Measurements from ENCODE around the gene CNEP1R1. TPM values are rescaled to one million over a fixed set of nuclear protein-coding genes. Genes with fewer than 3 reads are reported as not detected.

The CNEP1R1 gene
- total RNA-seq, 1 donor from 2014 or later, result 21.9 TPM

DNA sequence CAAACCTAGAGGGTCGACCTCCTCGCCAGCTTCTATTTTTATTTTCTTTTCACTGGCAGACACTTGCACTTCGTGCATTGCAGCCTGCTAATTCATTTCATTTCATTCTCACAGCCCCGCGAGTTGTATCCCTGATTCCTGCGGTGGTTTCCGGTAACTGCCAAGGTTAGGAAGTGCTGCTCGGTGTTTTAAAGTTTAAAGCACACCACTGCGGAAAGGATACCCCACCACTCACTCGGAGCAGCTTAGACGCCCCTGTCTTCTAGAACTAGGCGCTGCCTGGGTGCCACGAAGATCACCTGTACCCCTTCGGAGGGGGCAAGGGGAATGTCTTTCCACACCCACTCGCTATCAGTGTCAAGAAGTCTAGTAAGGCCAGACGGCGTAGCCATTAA, 509 bp downstream of the CNEP1R1 start:
- Mint-ChIP-seq H3K36me3 (ENCODE audit: low read depth) (peaks cover 13% of the 10 kb centered on the region), H3K4me3 (peak overlapping the region; percentile 96), H3K27ac (peak overlapping the region; percentile 83), H3K9me3 (no peaks in the 10 kb centered on the region), H3K4me1 (ENCODE audit: low read depth) (peaks cover 26% of the 10 kb centered on the region), H3K27me3 (ENCODE audit: insufficient read depth) (peaks cover 11% of the 10 kb centered on the region)
- intact Hi-C loops (cut with micrococcal nuclease), result loop anchor here (1.0 to 10.0 kb wide), 12 partner anchors 40 to 781 kb away; partner anchors contain the start of genes CYLD, HEATR3 and NKD1
- DNase-seq (ENCODE audit: low spot score), result no peak

DNA sequence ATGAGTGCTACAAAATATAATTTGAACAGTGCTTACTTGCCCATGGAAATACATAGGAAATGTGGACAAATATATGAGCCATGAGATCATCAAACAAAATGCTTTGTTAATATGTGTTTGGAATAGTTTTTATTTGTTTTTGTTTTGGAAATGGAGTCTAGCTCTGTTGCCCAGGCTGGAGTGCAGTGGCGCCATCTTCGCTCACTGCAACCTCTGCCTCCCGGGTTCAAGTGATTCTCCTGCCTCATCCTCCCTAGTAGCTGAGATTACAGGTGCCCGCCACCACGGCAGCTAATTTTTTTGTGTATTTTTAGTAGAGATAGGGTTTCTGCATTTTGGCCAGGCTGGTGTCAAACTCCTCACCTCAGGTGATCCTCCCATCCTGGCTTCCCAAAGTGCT, 2.8 kb downstream of the CNEP1R1 start:
- Mint-ChIP-seq H3K9me3 (no peaks in the 10 kb centered on the region), H3K4me1 (ENCODE audit: low read depth) (peaks cover 31% of the 10 kb centered on the region), H3K27ac (no peak overlapping the region)

DNA sequence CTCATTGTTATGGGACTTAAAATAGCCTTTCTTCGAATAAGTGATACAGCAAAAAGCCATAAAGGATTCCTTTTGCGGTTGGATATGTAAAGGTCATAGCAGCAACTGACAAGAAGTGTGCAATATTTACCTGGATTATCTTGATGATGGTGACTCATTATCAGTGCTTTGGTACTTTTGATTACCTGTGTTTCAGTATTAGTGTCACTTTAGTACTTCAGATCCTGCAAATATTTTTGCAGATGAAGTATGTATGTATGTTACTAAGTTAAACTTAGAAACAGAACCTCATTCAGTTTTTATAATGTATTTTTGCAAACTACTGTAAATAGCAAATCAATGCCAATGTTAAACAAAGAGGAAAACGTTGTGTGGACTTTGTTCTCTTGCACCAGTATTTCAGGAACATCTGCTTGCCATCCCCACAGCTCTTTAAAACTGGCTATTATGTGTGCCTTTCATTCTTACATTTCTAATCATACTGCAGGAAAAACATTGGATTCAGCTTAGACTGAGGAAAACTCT, 10.5 kb downstream of the CNEP1R1 start:
- Mint-ChIP-seq H3K4me3 (no peak overlapping the region), H3K27me3 (ENCODE audit: insufficient read depth) (no peaks in the 10 kb centered on the region), H3K9me3 (no peaks in the 10 kb centered on the region), H3K4me1 (ENCODE audit: low read depth) (peaks cover 21% of the 10 kb centered on the region), H3K27ac (no peak overlapping the region), H3K36me3 (ENCODE audit: low read depth) (peaks cover 25% of the 10 kb centered on the region)
- no peak for DNase-seq (ENCODE audit: low spot score)
- intact Hi-C loops (cut with micrococcal nuclease), result no loop called here

More for the DNA sequence above, 2.8 kb downstream of the CNEP1R1 start:
- no peak for DNase-seq (ENCODE audit: low spot score)
- peaks cover 26% of the 10 kb centered on the region for H3K36me3 Mint-ChIP-seq (ENCODE audit: low read depth)
- H3K27me3 Mint-ChIP-seq (ENCODE audit: insufficient read depth), result no peaks in the 10 kb centered on the region
- intact Hi-C loops (cut with micrococcal nuclease), result loop anchor here (2.0 to 10.0 kb wide), 2 partner anchors 69 to 307 kb away; no protein-coding TSS in a partner anchor
- H3K4me3 Mint-ChIP-seq, result no peak overlapping the region

DNA sequence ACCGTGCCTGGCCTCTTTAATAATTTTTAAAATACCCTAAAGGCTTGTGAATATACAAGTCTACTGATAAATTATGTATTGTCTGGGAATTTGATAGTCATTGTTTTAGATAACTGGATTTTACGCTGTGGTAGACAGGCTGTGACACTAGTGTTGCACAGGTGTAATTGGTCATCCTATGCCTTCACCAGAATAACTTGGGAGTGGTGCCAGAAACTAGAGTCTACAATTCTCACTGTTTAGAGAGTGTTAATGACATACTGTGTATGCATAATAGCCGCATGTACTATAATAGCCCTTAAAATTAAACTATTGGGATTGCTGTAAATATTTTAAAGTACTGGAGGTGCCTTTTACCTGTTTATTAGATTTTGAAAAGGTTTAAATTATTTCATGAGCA, 11.4 kb downstream of the CNEP1R1 start:
- intact Hi-C loops (cut with micrococcal nuclease), result no loop called here
- H3K4me3 Mint-ChIP-seq, result no peak overlapping the region
- no peak overlapping the region for H3K27ac Mint-ChIP-seq
- peaks cover 21% of the 10 kb centered on the region for H3K4me1 Mint-ChIP-seq (ENCODE audit: low read depth)
- no peaks in the 10 kb centered on the region for H3K9me3 Mint-ChIP-seq
- DNase-seq (ENCODE audit: low spot score), result no peak
- H3K36me3 Mint-ChIP-seq (ENCODE audit: low read depth), result peaks cover 21% of the 10 kb centered on the region
- no peaks in the 10 kb centered on the region for H3K27me3 Mint-ChIP-seq (ENCODE audit: insufficient read depth)

DNA sequence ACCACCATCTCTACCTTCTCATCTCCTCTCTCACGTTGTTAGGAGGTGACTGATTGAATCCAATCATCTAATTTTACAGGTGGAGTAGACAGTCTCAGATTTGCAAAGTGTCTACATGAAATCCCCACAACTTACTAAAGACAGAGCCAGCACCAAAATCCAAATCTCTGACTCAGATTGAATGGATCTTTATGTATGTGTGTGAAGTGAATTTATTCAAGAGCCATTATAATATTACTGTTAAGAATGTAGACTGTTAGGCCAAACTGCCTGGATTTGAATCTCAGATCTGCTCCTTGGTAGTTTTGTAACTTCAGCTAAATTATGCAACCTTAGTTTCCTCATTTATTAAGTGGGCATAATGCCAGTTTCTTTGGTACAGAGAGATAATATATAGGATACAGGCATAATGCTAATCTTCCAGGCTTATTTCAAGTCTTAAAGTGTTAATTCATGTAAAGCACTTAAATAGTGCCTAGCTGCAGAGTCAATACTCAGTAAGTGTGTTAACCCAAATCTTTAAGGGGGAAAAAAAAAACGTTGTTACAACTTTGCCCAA, 12.7 kb downstream of the CNEP1R1 start:
- Mint-ChIP-seq H3K27ac (peak overlapping the region; percentile 19), H3K4me1 (ENCODE audit: low read depth) (peaks cover 16% of the 10 kb centered on the region)

DNA sequence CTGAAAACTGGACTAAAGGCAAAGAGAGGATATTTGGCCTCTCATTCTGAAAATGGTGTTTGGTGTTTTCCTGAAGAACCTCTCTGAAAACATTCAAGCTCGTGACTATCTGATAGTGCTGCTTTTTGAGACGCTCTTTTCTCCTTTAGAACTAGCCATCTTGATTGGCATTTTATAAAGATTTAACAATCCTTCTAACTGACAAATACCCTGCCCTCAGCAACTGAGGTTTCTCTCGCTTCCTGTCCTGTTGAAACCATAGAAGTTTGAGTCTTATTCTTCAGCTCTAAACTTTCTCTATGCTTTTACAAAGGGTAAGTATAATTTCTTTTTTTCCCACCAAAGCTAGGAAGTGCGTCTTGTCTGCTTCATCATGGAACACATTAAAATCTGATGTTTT, 13.3 kb downstream of the CNEP1R1 start:
- peaks cover 16% of the 10 kb centered on the region for H3K4me1 Mint-ChIP-seq (ENCODE audit: low read depth)

More for the DNA sequence above, 12.7 kb downstream of the CNEP1R1 start:
- intact Hi-C loops (cut with micrococcal nuclease), result no loop called here
- no peak overlapping the region for H3K4me3 Mint-ChIP-seq
- H3K27me3 Mint-ChIP-seq (ENCODE audit: insufficient read depth), result no peaks in the 10 kb centered on the region
- H3K36me3 Mint-ChIP-seq (ENCODE audit: low read depth), result peaks cover 13% of the 10 kb centered on the region
- no peak for DNase-seq (ENCODE audit: low spot score)
- no peaks in the 10 kb centered on the region for H3K9me3 Mint-ChIP-seq

DNA sequence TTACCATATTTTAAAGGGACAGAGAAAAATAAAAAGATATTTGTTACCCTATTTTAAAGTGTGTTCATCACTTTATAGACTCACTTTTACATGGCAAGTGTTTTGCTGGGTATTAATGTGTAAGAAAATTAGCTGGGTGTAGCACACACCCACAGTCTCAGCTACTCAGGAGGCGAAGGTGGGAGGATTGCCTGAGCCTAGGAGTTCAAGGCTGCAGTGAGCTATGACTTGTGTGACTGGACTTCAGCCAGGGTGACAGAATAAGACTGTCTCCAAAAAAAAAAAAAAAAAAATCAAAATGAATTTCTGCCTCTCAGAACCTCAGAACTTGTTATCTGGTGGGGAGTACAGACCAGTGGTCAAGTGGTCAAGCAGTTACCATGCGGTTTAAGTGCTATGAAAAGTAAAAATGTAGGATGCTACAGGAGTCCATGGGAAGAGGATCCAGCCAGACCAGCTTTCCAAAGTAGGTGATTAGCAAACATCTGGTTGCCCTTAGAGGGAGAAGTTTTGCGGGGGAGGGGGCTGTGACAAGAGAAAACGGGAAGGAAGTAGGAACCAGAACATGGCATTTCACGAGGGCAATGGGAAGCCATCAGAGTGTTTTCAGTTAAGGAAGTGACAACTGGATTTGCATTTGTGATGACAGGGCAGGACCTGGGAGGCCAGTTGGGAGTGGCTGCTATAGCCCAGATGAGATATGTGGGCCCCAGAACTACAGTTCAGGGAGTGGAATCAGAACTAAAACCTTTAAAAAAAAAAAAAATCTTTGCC, 13.9 kb downstream of the CNEP1R1 start:
- H3K36me3 Mint-ChIP-seq (ENCODE audit: low read depth), result peaks cover 11% of the 10 kb centered on the region
- H3K4me1 Mint-ChIP-seq (ENCODE audit: low read depth), result peaks cover 16% of the 10 kb centered on the region
- intact Hi-C loops (cut with micrococcal nuclease), result no loop called here
- H3K9me3 Mint-ChIP-seq, result no peaks in the 10 kb centered on the region
- no peak overlapping the region for H3K27ac Mint-ChIP-seq
- DNase-seq (ENCODE audit: low spot score), result no peak
- no peak overlapping the region for H3K4me3 Mint-ChIP-seq
- H3K27me3 Mint-ChIP-seq (ENCODE audit: insufficient read depth), result peaks cover 3% of the 10 kb centered on the region

More for the DNA sequence above, 13.3 kb downstream of the CNEP1R1 start:
- Mint-ChIP-seq H3K4me3 (no peak overlapping the region), H3K27ac (peak overlapping the region; percentile 19), H3K27me3 (ENCODE audit: insufficient read depth) (no peaks in the 10 kb centered on the region), H3K36me3 (ENCODE audit: low read depth) (peaks cover 11% of the 10 kb centered on the region), H3K9me3 (no peaks in the 10 kb centered on the region)
- intact Hi-C loops (cut with micrococcal nuclease), result no loop called here
- DNase-seq (ENCODE audit: low spot score), result no peak

DNA sequence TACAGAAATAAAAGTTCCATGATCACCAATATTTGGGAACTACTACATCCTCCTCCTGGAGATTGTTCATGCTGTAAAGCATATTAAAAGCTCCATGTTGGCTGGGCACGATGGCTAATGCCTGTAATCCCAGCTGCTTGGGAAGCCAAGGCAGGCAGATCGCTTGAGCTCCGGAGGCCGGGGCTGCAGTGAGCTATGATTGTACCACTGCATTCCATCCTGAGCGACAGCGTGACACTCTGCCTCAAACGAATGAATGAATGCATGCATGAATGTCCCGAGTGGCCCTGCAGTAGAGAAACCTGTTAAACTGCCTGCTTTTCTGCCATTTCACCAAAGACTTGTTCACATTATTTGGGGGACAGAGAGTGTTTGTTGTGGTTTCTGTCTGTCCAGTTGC, 15.0 kb downstream of the CNEP1R1 start:
- Mint-ChIP-seq H3K27me3 (ENCODE audit: insufficient read depth) (peaks cover 3% of the 10 kb centered on the region), H3K9me3 (no peaks in the 10 kb centered on the region), H3K4me3 (no peak overlapping the region), H3K27ac (no peak overlapping the region), H3K36me3 (ENCODE audit: low read depth) (peaks cover 9% of the 10 kb centered on the region), H3K4me1 (ENCODE audit: low read depth) (peaks cover 16% of the 10 kb centered on the region)
- intact Hi-C loops (cut with micrococcal nuclease), result no loop called here
- no peak for DNase-seq (ENCODE audit: low spot score)

DNA sequence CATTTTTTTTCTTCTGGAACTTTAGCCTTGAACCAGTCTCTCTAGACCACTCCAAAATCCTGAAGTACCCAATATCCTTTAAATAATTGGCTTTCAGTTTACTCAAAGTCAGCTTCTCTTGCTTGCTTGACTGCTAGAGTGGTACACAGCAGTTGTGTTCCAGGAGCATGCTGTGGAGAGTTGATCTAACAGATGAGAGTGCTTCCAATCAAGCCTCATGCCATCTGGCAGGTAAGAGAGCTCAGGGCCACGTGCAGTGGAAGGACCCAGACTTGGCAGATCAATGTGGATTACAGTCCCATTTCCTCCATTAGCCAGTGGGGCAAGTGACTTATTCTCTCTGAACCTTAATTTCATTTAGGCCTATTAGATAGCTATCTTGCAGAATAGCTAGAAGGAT, 15.7 kb downstream of the CNEP1R1 start:
- intact Hi-C loops (cut with micrococcal nuclease), result no loop called here

DNA sequence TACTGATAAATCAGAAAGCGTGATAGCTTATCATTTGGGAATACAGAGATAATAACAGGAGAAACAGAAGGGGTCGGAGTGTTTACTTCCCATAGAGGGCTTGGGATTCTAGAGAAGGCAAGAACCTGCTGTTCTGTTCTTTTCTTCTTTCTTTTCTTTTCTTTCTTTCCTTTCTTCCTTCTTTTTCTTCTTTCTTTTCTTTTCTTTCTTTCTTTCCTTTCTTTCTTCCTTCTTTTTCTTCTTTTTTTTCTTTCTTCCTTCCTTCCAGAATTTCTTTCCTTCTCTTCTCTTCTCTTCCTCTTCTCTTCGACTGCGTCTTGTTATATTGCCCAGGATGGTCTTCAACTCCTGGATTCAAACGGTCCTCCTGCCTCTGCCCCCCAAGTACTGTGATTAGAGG, 18.3 kb downstream of the CNEP1R1 start:
- H3K4me1 Mint-ChIP-seq (ENCODE audit: low read depth), result peaks cover 8% of the 10 kb centered on the region
- H3K4me3 Mint-ChIP-seq, result no peak overlapping the region
- no peak overlapping the region for H3K27ac Mint-ChIP-seq
- DNase-seq (ENCODE audit: low spot score), result no peak
- peaks cover 8% of the 10 kb centered on the region for H3K27me3 Mint-ChIP-seq (ENCODE audit: insufficient read depth)
- intact Hi-C loops (cut with micrococcal nuclease), result no loop called here
- no peaks in the 10 kb centered on the region for H3K9me3 Mint-ChIP-seq
- H3K36me3 Mint-ChIP-seq (ENCODE audit: low read depth), result peaks cover 2% of the 10 kb centered on the region

More for the DNA sequence above, 15.7 kb downstream of the CNEP1R1 start:
- Mint-ChIP-seq H3K4me1 (ENCODE audit: low read depth) (peaks cover 16% of the 10 kb centered on the region), H3K9me3 (no peaks in the 10 kb centered on the region), H3K27ac (no peak overlapping the region), H3K36me3 (ENCODE audit: low read depth) (peaks cover 9% of the 10 kb centered on the region), H3K27me3 (ENCODE audit: insufficient read depth) (peaks cover 3% of the 10 kb centered on the region), H3K4me3 (no peak overlapping the region)
- DNase-seq (ENCODE audit: low spot score), result no peak

DNA sequence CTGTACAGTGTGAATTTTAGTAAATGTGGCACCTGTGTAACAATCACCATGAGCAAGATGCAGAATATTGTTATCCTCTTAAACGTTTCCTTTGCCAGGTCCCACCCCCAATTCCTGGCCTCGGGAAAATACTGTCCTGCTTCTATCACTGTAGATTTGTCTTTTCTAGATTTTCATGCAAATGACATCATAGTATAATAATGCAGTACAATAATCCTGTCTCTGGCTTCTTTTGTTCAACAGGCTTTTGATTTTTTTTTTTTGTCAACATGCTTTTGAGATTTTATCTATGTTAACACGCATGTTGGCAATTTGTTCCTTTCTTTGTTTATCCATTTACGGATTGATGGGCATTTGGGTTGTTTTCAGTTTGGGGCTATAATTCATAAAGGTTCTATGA, 20.4 kb downstream of the CNEP1R1 start:
- peaks cover 10% of the 10 kb centered on the region for H3K27me3 Mint-ChIP-seq (ENCODE audit: insufficient read depth)
- H3K36me3 Mint-ChIP-seq (ENCODE audit: low read depth), result no peaks in the 10 kb centered on the region
- H3K27ac Mint-ChIP-seq, result no peak overlapping the region
- no peaks in the 10 kb centered on the region for H3K4me1 Mint-ChIP-seq (ENCODE audit: low read depth)
- intact Hi-C loops (cut with micrococcal nuclease), result no loop called here
- H3K9me3 Mint-ChIP-seq, result no peaks in the 10 kb centered on the region
- H3K4me3 Mint-ChIP-seq, result no peak overlapping the region
- DNase-seq (ENCODE audit: low spot score), result no peak

DNA sequence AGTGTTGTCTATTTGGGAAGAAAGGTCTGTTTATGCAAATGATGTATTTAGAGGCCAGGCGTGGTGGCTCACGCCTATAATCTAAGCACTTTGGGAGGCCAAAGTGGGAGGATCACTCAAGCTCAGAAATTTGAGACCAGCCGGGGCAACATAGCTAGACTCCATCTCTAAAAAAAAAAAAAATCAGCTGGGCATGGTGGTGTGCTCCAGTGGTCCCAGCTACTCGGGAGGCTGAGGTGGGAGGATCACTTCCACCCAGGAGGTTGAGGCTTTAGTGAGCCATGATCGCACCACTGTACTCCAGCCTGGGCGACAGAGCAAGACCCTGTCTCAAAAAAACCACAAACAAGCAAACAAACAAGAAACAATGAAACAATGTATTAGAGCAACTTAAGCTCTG, 21.8 kb downstream of the CNEP1R1 start:
- intact Hi-C loops (cut with micrococcal nuclease), result no loop called here
- no peak for DNase-seq (ENCODE audit: low spot score)
- Mint-ChIP-seq H3K4me3 (no peak overlapping the region), H3K36me3 (ENCODE audit: low read depth) (no peaks in the 10 kb centered on the region), H3K4me1 (ENCODE audit: low read depth) (no peaks in the 10 kb centered on the region), H3K27me3 (ENCODE audit: insufficient read depth) (peaks cover 17% of the 10 kb centered on the region), H3K9me3 (no peaks in the 10 kb centered on the region), H3K27ac (no peak overlapping the region)

DNA sequence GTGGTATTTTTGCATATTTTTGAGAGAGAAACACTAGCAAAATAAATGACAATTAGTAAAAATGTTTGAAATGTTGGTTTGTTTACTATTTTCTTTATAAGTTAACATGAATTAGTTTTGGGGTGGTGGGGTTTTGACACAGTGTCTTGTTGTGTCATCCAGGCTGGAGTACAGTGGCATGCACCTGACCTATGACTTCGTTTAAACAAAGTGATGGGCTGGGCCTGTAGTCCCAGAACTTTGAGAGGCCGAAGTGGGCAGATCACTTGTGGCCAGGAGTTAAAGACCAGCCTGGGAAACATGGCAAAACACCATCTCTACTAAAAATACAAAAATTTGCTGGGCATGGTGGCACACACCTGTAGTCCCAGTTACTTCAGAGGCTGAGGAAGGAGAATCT, 22.8 kb downstream of the CNEP1R1 start:
- intact Hi-C loops (cut with micrococcal nuclease), result no loop called here
- Mint-ChIP-seq H3K27me3 (ENCODE audit: insufficient read depth) (peaks cover 19% of the 10 kb centered on the region), H3K27ac (no peak overlapping the region), H3K9me3 (no peaks in the 10 kb centered on the region), H3K4me3 (no peak overlapping the region), H3K36me3 (ENCODE audit: low read depth) (no peaks in the 10 kb centered on the region), H3K4me1 (ENCODE audit: low read depth) (no peaks in the 10 kb centered on the region)
- no peak for DNase-seq (ENCODE audit: low spot score)

Data from activated T-helper 1 cell treated with anti-CD3 and anti-CD28 coated beads, Interleukin-12 subunit alpha, Interleukin-12 subunit beta, Interleukin-2, Interleukin-4 antibody, amounts not matched to agents 30 ng/mL and 10 ng/mL and 1 ng/mL, durations not matched to agents 14 hours and 24 hours and 36 hours (primary cell).